Measurements from ENCODE around the gene HASPIN. TPM values are rescaled to one million over a fixed set of nuclear protein-coding genes. Genes with fewer than 3 reads are reported as not detected.

Gene HASPIN
- total RNA-seq, 3 donors from 2014 or later (not counting 1 experiment from before 2014, with no cell fraction given) = 0.33 to 0.79 (median 0.70) TPM

- WGBS (ENCODE audit: insufficient coverage) = 97% methylated on average over 7 of the region's 7 CpGs
- intact Hi-C loops (cut with micrococcal nuclease) = no loop called here
- no peaks in the 10 kb centered on the region for H3K27me3 ChIP-seq (ENCODE audit: control insufficient read depth, insufficient read depth, low read length)
- no peaks in the 10 kb centered on the region for H3K9me3 ChIP-seq (ENCODE audit: control insufficient read depth, insufficient read depth, low read length)
- no peak for TF ChIP-seq CTCF (IDR thresholded peaks at IDR 0.05)
- H3K27ac Mint-ChIP-seq = no peak overlapping the region
- H3K27ac ChIP-seq (ENCODE audit: low read length) = no peak overlapping the region
- no peak overlapping the region for H3K4me3 ChIP-seq (ENCODE audit: low read length)
- H3K4me3 Mint-ChIP-seq = peak overlapping the region; percentile 25
- no peaks in the 10 kb centered on the region for H3K36me3 ChIP-seq (ENCODE audit: control insufficient read depth, insufficient read depth, low read length)
- H3K4me1 ChIP-seq (ENCODE audit: control insufficient read depth, insufficient read depth, low read length) = peaks cover 26% of the 10 kb centered on the region
- no peaks in the 10 kb centered on the region for H3K36me3 Mint-ChIP-seq
- no peak for DNase-seq
- no peaks in the 10 kb centered on the region for H3K9me3 Mint-ChIP-seq
- no peak for ATAC-seq
- peaks cover 0 to 18% of the 10 kb centered on the region in 2 donors for H3K4me1 Mint-ChIP-seq
- H3K27me3 Mint-ChIP-seq (ENCODE audit: low read depth in 2 of 2) = peaks cover 0 to 2% of the 10 kb centered on the region in 2 donors
Observed at GRCh38 chr17:3748576-3748975, 24.9 kb downstream of the HASPIN start.

GRCh38 chr17:3750296-3750695 is 26.6 kb downstream of the HASPIN start:
- no peak overlapping the region for H3K27ac ChIP-seq (ENCODE audit: low read length)
- Mint-ChIP-seq H3K36me3 (no peaks in the 10 kb centered on the region), H3K4me1 (peaks cover 0 to 23% of the 10 kb centered on the region in 2 donors), H3K27me3 (ENCODE audit: low read depth in 2 of 2) (peaks cover 0 to 2% of the 10 kb centered on the region in 2 donors), H3K9me3 (no peaks in the 10 kb centered on the region), H3K27ac (peak overlapping the region in 1 of 2 donors; percentile 58), H3K4me3 (peak overlapping the region; percentile 60)
- no peaks in the 10 kb centered on the region for H3K36me3 ChIP-seq (ENCODE audit: control insufficient read depth, insufficient read depth, low read length)
- TF ChIP-seq CTCF (IDR thresholded peaks at IDR 0.05) = no peak
- peaks cover 37% of the 10 kb centered on the region for H3K4me1 ChIP-seq (ENCODE audit: control insufficient read depth, insufficient read depth, low read length)
- ATAC-seq = no peak
- WGBS (ENCODE audit: insufficient coverage) = 92% methylated on average over 17 of the region's 17 CpGs
- H3K4me3 ChIP-seq (ENCODE audit: low read length) = no peak overlapping the region
- H3K9me3 ChIP-seq (ENCODE audit: control insufficient read depth, insufficient read depth, low read length) = no peaks in the 10 kb centered on the region
- no peaks in the 10 kb centered on the region for H3K27me3 ChIP-seq (ENCODE audit: control insufficient read depth, insufficient read depth, low read length)
- intact Hi-C loops (cut with micrococcal nuclease) = no loop called here
- no peak for DNase-seq

GRCh38 chr17:3750926-3751325 is 27.2 kb downstream of the HASPIN start:
- H3K27ac ChIP-seq (ENCODE audit: low read length) = no peak overlapping the region
- H3K4me3 Mint-ChIP-seq = peak overlapping the region; percentile 60
- 62% methylated on average over 8 of the region's 8 CpGs for WGBS (ENCODE audit: insufficient coverage)
- H3K36me3 ChIP-seq (ENCODE audit: control insufficient read depth, insufficient read depth, low read length) = no peaks in the 10 kb centered on the region
- ATAC-seq = peak in 1 of 3 donors; percentile 17
- peak in 1 of 2 donors; percentile 79 for DNase-seq
- H3K4me1 Mint-ChIP-seq = peaks cover 0 to 26% of the 10 kb centered on the region in 2 donors
- intact Hi-C loops (cut with micrococcal nuclease) = no loop called here
- H3K27me3 Mint-ChIP-seq (ENCODE audit: low read depth in 2 of 2) = peaks cover 0 to 2% of the 10 kb centered on the region in 2 donors
- H3K9me3 Mint-ChIP-seq = no peaks in the 10 kb centered on the region
- no peaks in the 10 kb centered on the region for H3K27me3 ChIP-seq (ENCODE audit: control insufficient read depth, insufficient read depth, low read length)
- no peaks in the 10 kb centered on the region for H3K9me3 ChIP-seq (ENCODE audit: control insufficient read depth, insufficient read depth, low read length)
- H3K4me3 ChIP-seq (ENCODE audit: low read length) = no peak overlapping the region
- TF ChIP-seq CTCF (IDR thresholded peaks at IDR 0.05) = no peak
- H3K4me1 ChIP-seq (ENCODE audit: control insufficient read depth, insufficient read depth, low read length) = peaks cover 43% of the 10 kb centered on the region
- no peaks in the 10 kb centered on the region for H3K36me3 Mint-ChIP-seq
- H3K27ac Mint-ChIP-seq = peak overlapping the region in 1 of 2 donors; percentile 58

GRCh38 chr17:3751836-3752235 is 28.1 kb downstream of the HASPIN start:
- H3K27ac ChIP-seq (ENCODE audit: low read length) = no peak overlapping the region
- H3K9me3 ChIP-seq (ENCODE audit: control insufficient read depth, insufficient read depth, low read length) = no peaks in the 10 kb centered on the region
- Mint-ChIP-seq H3K9me3 (no peaks in the 10 kb centered on the region), H3K4me1 (peaks cover 0 to 26% of the 10 kb centered on the region in 2 donors), H3K27ac (no peak overlapping the region), H3K27me3 (ENCODE audit: low read depth in 2 of 2) (peaks cover 0 to 2% of the 10 kb centered on the region in 2 donors), H3K4me3 (no peak overlapping the region), H3K36me3 (no peaks in the 10 kb centered on the region)
- no peaks in the 10 kb centered on the region for H3K36me3 ChIP-seq (ENCODE audit: control insufficient read depth, insufficient read depth, low read length)
- TF ChIP-seq CTCF (IDR thresholded peaks at IDR 0.05) = no peak
- H3K4me3 ChIP-seq (ENCODE audit: low read length) = no peak overlapping the region
- 94% methylated on average over 15 of the region's 15 CpGs for WGBS (ENCODE audit: insufficient coverage)
- peaks cover 43% of the 10 kb centered on the region for H3K4me1 ChIP-seq (ENCODE audit: control insufficient read depth, insufficient read depth, low read length)
- DNase-seq (no peak), ATAC-seq (no peak)
- intact Hi-C loops (cut with micrococcal nuclease) = no loop called here
- H3K27me3 ChIP-seq (ENCODE audit: control insufficient read depth, insufficient read depth, low read length) = no peaks in the 10 kb centered on the region
